CD4-positive, alpha-beta T cell treated with Interleukin-15 for 4 hours (primary cell): ENCODE results near the gene ABCC4.

ENCODE experiments used
- DNase-seq: peaks from one replicate; pipeline ENCODE4 v3.0.0-alpha.2; 2020; ENCODE audit warnings: low spot score

The ABCC4 gene

GRCh38 chr13:94994506-94994905, 306.7 kb downstream of the ABCC4 start:
- no peak for DNase-seq

- DNase-seq: no peak
Observed at GRCh38 chr13:94993616-94994015, 307.6 kb downstream of the ABCC4 start.

- DNase-seq: no peak
Observed at GRCh38 chr13:94992036-94992960, 309.0 kb downstream of the ABCC4 start.

- no peak for DNase-seq
Observed at GRCh38 chr13:94988654-94989053, 312.6 kb downstream of the ABCC4 start.

GRCh38 chr13:94987869-94988268, 313.4 kb downstream of the ABCC4 start:
- DNase-seq: no peak

- DNase-seq: no peak
Observed at GRCh38 chr13:94987081-94987480, 314.2 kb downstream of the ABCC4 start.

- no peak for DNase-seq
Observed at GRCh38 chr13:94984958-94985357, 316.3 kb downstream of the ABCC4 start.

GRCh38 chr13:94978516-94978915, 322.7 kb downstream of the ABCC4 start:
- no peak for DNase-seq

- no peak for DNase-seq
Observed at GRCh38 chr13:94974015-94974951, 327.0 kb downstream of the ABCC4 start.

- DNase-seq: no peak
Observed at GRCh38 chr13:94972262-94972661, 329.0 kb downstream of the ABCC4 start.
